MM.1S (cell line): ENCODE results near the gene BTBD1.

ENCODE experiments used
- DNase-seq: peaks from one replicate; pipeline ENCODE4 v3.0.0-alpha.2; 2015
- H2AFZ ChIP-seq: fragments of 300-600 bp; sonication (generic); 2 replicates; pipeline ENCODE4 v1.6.0; 2016; ENCODE audit warnings: antibody characterized with exemption, low read length
- H3F3A ChIP-seq: fragments of 300-600 bp; sonication (generic); 2 replicates; pipeline ENCODE4 v1.6.1; 2016; ENCODE audit warnings: mild to moderate bottlenecking, antibody characterized with exemption, low read length, moderate library complexity, mixed read lengths; ENCODE audit not compliant: insufficient read depth
- H3K27ac ChIP-seq: fragments of 300-600 bp; sonication (generic); 2 replicates; pipeline ENCODE4 v1.5.1; 2016; ENCODE audit warnings: mild to moderate bottlenecking, low read length
- H3K27me3 ChIP-seq: fragments of 300-600 bp; sonication (generic); replicated peaks from 2 replicates; pipeline ENCODE4 v1.6.0; 2016; ENCODE audit warnings: low read length; ENCODE audit not compliant: insufficient read depth
- H3K36me3 ChIP-seq: fragments of 300-600 bp; sonication (generic); replicated peaks from 2 replicates; pipeline ENCODE4 v1.6.1; 2016; ENCODE audit warnings: mild to moderate bottlenecking, low read length, mixed read lengths; ENCODE audit not compliant: insufficient read depth
- H3K4me1 ChIP-seq: fragments of 300-600 bp; sonication (generic); 2 replicates; pipeline ENCODE4 v1.6.1; 2016; ENCODE audit warnings: low read length, mixed read lengths
- H3K4me2 ChIP-seq: fragments of 300-600 bp; sonication (generic); 2 replicates; pipeline ENCODE4 v1.6.0; 2016; ENCODE audit warnings: low read depth, low read length
- H3K4me3 ChIP-seq: fragments of 300-600 bp; sonication (generic); 2 replicates; pipeline ENCODE4 v1.5.1; 2016; ENCODE audit warnings: low read length, mixed read lengths
- H3K79me2 ChIP-seq: fragments of 300-600 bp; sonication (generic); 2 replicates; pipeline ENCODE4 v1.6.1; 2016; ENCODE audit warnings: mixed run types, low read length, mixed read lengths
- H3K9ac ChIP-seq: fragments of 300-600 bp; sonication (generic); 2 replicates; pipeline ENCODE4 v1.6.1; 2016; ENCODE audit warnings: low read length, mixed read lengths
- H3K9me2 ChIP-seq: fragments of 300-600 bp; sonication (generic); replicated peaks from 2 replicates; pipeline ENCODE4 v1.6.1; 2016; ENCODE audit warnings: mild to moderate bottlenecking, low read length, mixed read lengths; ENCODE audit not compliant: insufficient read depth
- H3K9me3 ChIP-seq: fragments of 300-600 bp; sonication (generic); replicated peaks from 2 replicates; pipeline ENCODE4 v1.6.1; 2016; ENCODE audit warnings: mild to moderate bottlenecking, low read length, mixed read lengths; ENCODE audit not compliant: insufficient read depth
- H4K20me1 ChIP-seq: fragments of 300-600 bp; sonication (generic); 2 replicates; pipeline ENCODE4 v1.6.1; 2016; ENCODE audit warnings: mild to moderate bottlenecking, low read length, moderate library complexity, mixed read lengths; ENCODE audit not compliant: insufficient read depth
- CTCF ChIP-seq: fragments of 300-600 bp; sonication (generic); IDR thresholded peaks from 2 replicates; pipeline ENCODE4 v1.5.1; 2016; ENCODE audit warnings: antibody characterized with exemption, low read length, mixed read lengths
- EZH2 ChIP-seq: fragments of 300-600 bp; sonication (generic); optimal IDR thresholded peaks from 2 replicates; pipeline ENCODE3; 2017; ENCODE audit warnings: low read depth, mild to moderate bottlenecking, antibody characterized with exemption, low read length, mixed read lengths
- EZH2phosphoT487 ChIP-seq: fragments of 300-600 bp; sonication (generic); IDR thresholded peaks from 2 replicates; pipeline ENCODE4 v1.6.1; 2018; ENCODE audit warnings: antibody characterized with exemption, low read length

BTBD1 gene

GRCh38 chr15:83063551-83063950, 3.5 kb downstream of the BTBD1 start:
- Histone ChIP-seq H3F3A (peaks cover 8% of the 10 kb centered on the region; the same call in 1 of the 2 replicates), H3K79me2 (peaks cover 78% of the 10 kb centered on the region), H3K9ac (no peak overlapping the region), H3K27ac (no peak overlapping the region), H3K9me3 (no peaks in the 10 kb centered on the region), H3K4me1 (peaks cover 22% of the 10 kb centered on the region), H3K4me3 (no peak overlapping the region), H3K36me3 (no peaks in the 10 kb centered on the region), H3K27me3 (no peaks in the 10 kb centered on the region), H3K4me2 (peak overlapping the region; percentile 10; the same call in 1 of the 2 replicates), H2AFZ (no peak overlapping the region), H4K20me1 (peaks cover 15% of the 10 kb centered on the region; the same call in 1 of the 2 replicates), H3K9me2 (no peaks in the 10 kb centered on the region)
- TF ChIP-seq EZH2 (no peak), EZH2phosphoT487 (no peak), CTCF (no peak)
- DNase-seq = no peak

- Histone ChIP-seq H3K9me3 (no peaks in the 10 kb centered on the region), H4K20me1 (peaks cover 15% of the 10 kb centered on the region; the same call in 1 of the 2 replicates), H3F3A (peaks cover 1% of the 10 kb centered on the region; the same call in 1 of the 2 replicates), H3K79me2 (peaks cover 85% of the 10 kb centered on the region), H3K9me2 (no peaks in the 10 kb centered on the region), H3K27ac (no peak overlapping the region), H3K36me3 (no peaks in the 10 kb centered on the region), H3K27me3 (no peaks in the 10 kb centered on the region), H3K4me1 (peaks cover 22% of the 10 kb centered on the region), H3K4me3 (no peak overlapping the region), H3K9ac (no peak overlapping the region), H2AFZ (no peak overlapping the region), H3K4me2 (no peak overlapping the region)
- DNase-seq = no peak
- TF ChIP-seq CTCF (no peak), EZH2 (no peak), EZH2phosphoT487 (no peak)
Measured at GRCh38 chr15:83062768-83063180, 4.3 kb downstream of the BTBD1 start.

- Histone ChIP-seq H3F3A (no peaks in the 10 kb centered on the region), H3K27me3 (no peaks in the 10 kb centered on the region), H3K9me2 (no peaks in the 10 kb centered on the region), H3K4me3 (no peak overlapping the region), H3K9ac (no peak overlapping the region), H3K36me3 (no peaks in the 10 kb centered on the region), H3K9me3 (no peaks in the 10 kb centered on the region), H3K79me2 (peaks cover 92% of the 10 kb centered on the region), H3K4me2 (no peak overlapping the region), H3K27ac (no peak overlapping the region), H2AFZ (no peak overlapping the region), H3K4me1 (peaks cover 22% of the 10 kb centered on the region), H4K20me1 (peaks cover 15% of the 10 kb centered on the region; the same call in 1 of the 2 replicates)
- DNase-seq = no peak
- no peak for TF ChIP-seq EZH2
- no peak for TF ChIP-seq CTCF
- no peak for TF ChIP-seq EZH2phosphoT487
Measured at GRCh38 chr15:83061680-83062079, 5.4 kb downstream of the BTBD1 start.
